HepG2 (cell line): ENCODE data around the gene ELP5. TPM values are rescaled to one million over a fixed set of nuclear protein-coding genes. Genes with fewer than 3 reads are reported as not detected.
A peak's percentile ranks its signal among the peaks of the same experiment; 100 is the strongest.

Source experiments
- ARNT ChIP-seq: fragments of 450-650 bp; IDR thresholded peaks from 2 replicates; pipeline ENCODE4 v1.6.1; 2017
- EEA1 ChIP-seq: sonication (generic); formaldehyde crosslinking; IDR thresholded peaks from 2 replicates; pipeline ENCODE4 v1.5.1; 2020; ENCODE audit warnings: mild to moderate bottlenecking, missing genetic modification reagents, borderline replicate concordance
- FLYWCH1 ChIP-seq: sonication (generic); formaldehyde crosslinking; IDR thresholded peaks from 2 replicates; pipeline ENCODE4 v1.8.1; 2023; ENCODE audit warnings: mild to moderate bottlenecking, missing genetic modification reagents
- MTF1 ChIP-seq: sonication (generic); formaldehyde crosslinking; IDR thresholded peaks from 2 replicates; pipeline ENCODE4 v1.5.0; 2020; ENCODE audit warnings: missing genetic modification reagents
- ONECUT2 ChIP-seq: sonication (generic); formaldehyde crosslinking; IDR thresholded peaks from 2 replicates; pipeline ENCODE4 v1.4.0; 2020; ENCODE audit warnings: missing genetic modification reagents
- PCBP2 ChIP-seq: fragments of 200-400 bp; formaldehyde crosslinking; optimal IDR thresholded peaks from 2 replicates; pipeline ENCODE3; 2018; ENCODE audit warnings: low read length, low read depth; ENCODE audit not compliant: poor library complexity, severe bottlenecking
- RFX1 ChIP-seq: fragments of 450-650 bp; IDR thresholded peaks from 2 replicates; pipeline ENCODE4 v1.6.1; 2017
- STAG1 ChIP-seq: sonication (generic); formaldehyde crosslinking; IDR thresholded peaks from 2 replicates; pipeline ENCODE4 v1.4.0; 2020; ENCODE audit warnings: missing genetic modification reagents
- YEATS2 ChIP-seq: sonication (generic); formaldehyde crosslinking; IDR thresholded peaks from 2 replicates; pipeline ENCODE4 v1.4.0; 2020; ENCODE audit warnings: missing genetic modification reagents, borderline replicate concordance
- ZFP90 ChIP-seq: sonication (generic); formaldehyde crosslinking; IDR thresholded peaks from 2 replicates; pipeline ENCODE4 v1.8.0; 2022; ENCODE audit warnings: missing genetic modification reagents, mild to moderate bottlenecking, inconsistent platforms, borderline replicate concordance
- polyA plus RNA-seq, 8 experiments: library from polyadenylated mRNA; depleted of rRNA in 3 of 8; stranded (reverse) in 7 of 8; unstranded in 1 of 8; fragments of >200 nt; fragmentation: Illumina TruSeq in 4 of 8; extraction: Trizol in 4 of 8; gene quantifications; 2 replicates each; pipeline versions ENCODE4 v1.2.1 to v1.2.3, GENCODE V29; 2011 to 2016; ENCODE audit warnings: low read depth in 4 of 8, missing spikeins in 1 of 8, mixed read lengths in 1 of 8; ENCODE audit not compliant: insufficient read depth in 1 of 8
- total RNA-seq, 5 experiments: library from RNA; depleted of rRNA; stranded (reverse); fragments of >200 nt; fragmentation: Illumina TruSeq; extraction: Trizol; gene quantifications; 2 replicates each; pipeline ENCODE4 v1.2.3, GENCODE V29; 2016; ENCODE audit warnings: low read depth in 1 of 5
- TF ChIP-seq, protein P1 (sequence below): sonication (generic); formaldehyde crosslinking; IDR thresholded peaks from 2 replicates; pipeline ENCODE4 v1.4.0; 2020; ENCODE audit warnings: mild to moderate bottlenecking, low read depth, missing genetic modification reagents
- TF ChIP-seq, protein P2 (sequence below): sonication (generic); formaldehyde crosslinking; IDR thresholded peaks from 2 replicates; pipeline ENCODE4 v1.4.0; 2020; ENCODE audit warnings: missing genetic modification reagents
- TF ChIP-seq, protein P3 (sequence below): sonication (generic); formaldehyde crosslinking; IDR thresholded peaks from 2 replicates; pipeline ENCODE4 v1.4.0; 2020; ENCODE audit warnings: missing genetic modification reagents; ENCODE audit errors: not compliant biosample characterization
- TF ChIP-seq, protein P4 (sequence below): sonication (generic); formaldehyde crosslinking; IDR thresholded peaks from 2 replicates; pipeline ENCODE4 v1.8.1; 2023; ENCODE audit warnings: missing genetic modification reagents, mild to moderate bottlenecking, borderline replicate concordance
- TF ChIP-seq, protein P5 (sequence below): sonication (generic); formaldehyde crosslinking; IDR thresholded peaks from 2 replicates; pipeline ENCODE4 v1.4.0; 2020; ENCODE audit warnings: missing genetic modification reagents, borderline replicate concordance
- TF ChIP-seq, protein P6 (sequence below): IDR thresholded peaks from 2 replicates; pipeline ENCODE4 v1.6.1; 2016; ENCODE audit warnings: mild to moderate bottlenecking
- TF ChIP-seq, protein P7 (sequence below): IDR thresholded peaks from 2 replicates; pipeline ENCODE4 v1.6.1; 2016; ENCODE audit warnings: low read depth
- TF ChIP-seq, protein P8 (sequence below): sonication (generic); formaldehyde crosslinking; IDR thresholded peaks from 2 replicates; pipeline ENCODE4 v1.4.0; 2020; ENCODE audit warnings: missing genetic modification reagents

ELP5 gene
- total and polyA plus RNA-seq, 2 of the 13 experiments (the other 11 are each of a cell fraction or from before 2014, with no cell fraction given), result 67.6 to 69.8 TPM

DNA sequence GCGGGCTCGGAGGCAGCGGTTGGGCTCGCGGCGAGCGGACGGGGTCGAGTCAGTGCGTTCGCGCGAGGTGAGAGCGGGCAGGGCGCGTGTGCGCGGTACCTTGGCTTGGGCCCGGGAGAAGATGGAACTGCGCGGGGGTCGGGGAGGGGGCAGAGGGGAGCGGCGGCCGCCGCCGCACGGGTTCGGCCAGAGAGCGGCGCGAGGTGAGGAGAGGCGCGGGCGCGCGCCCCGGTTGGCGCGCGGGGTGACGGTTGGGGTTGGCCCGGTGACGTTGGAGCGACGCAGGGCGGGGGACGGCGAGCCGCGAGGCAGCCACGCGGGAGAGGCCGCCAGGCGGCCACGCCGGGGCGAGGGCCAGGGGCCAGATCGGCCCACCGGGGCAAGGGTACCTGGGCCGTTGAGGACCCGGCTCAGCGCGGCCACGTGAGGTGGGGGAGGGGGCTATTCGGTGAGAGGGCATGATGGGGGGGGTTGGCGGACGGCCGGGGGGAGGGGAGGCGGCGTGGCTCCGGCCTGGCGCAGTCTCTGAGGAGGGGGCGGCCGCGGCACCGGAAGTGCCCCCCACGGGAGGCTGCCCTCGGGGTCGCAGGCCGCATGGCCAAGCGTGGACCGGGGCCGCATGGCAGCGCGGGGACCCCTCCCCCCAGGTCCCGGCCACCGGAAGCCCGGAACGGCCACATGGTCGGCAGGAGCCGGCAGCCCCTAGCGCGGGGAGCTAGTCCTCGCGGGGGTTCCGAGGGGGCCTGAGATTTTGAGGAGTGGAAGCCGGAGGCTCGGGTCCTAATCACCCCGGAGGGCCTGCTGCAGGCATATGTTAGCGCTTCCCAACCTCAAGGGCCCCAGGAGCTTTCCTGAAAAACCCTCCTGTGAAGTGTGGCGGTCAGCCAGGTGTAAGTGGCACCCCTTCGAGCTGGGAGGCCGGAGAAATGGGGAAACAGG is 55.9 kb downstream of the ELP5 start (continued):
- TF ChIP-seq, protein P1, sequence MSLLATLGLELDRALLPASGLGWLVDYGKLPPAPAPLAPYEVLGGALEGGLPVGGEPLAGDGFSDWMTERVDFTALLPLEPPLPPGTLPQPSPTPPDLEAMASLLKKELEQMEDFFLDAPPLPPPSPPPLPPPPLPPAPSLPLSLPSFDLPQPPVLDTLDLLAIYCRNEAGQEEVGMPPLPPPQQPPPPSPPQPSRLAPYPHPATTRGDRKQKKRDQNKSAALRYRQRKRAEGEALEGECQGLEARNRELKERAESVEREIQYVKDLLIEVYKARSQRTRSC, result 0 out of 2 replicates have a peak, but pooled peaks have one; percentile 59
- TF ChIP-seq, protein P2, sequence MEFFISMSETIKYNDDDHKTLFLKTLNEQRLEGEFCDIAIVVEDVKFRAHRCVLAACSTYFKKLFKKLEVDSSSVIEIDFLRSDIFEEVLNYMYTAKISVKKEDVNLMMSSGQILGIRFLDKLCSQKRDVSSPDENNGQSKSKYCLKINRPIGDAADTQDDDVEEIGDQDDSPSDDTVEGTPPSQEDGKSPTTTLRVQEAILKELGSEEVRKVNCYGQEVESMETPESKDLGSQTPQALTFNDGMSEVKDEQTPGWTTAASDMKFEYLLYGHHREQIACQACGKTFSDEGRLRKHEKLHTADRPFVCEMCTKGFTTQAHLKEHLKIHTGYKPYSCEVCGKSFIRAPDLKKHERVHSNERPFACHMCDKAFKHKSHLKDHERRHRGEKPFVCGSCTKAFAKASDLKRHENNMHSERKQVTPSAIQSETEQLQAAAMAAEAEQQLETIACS (CRISPR knock-in tag), result peak; percentile 72
- TF ChIP-seq ARNT, result no peak
- TF ChIP-seq, protein P3, sequence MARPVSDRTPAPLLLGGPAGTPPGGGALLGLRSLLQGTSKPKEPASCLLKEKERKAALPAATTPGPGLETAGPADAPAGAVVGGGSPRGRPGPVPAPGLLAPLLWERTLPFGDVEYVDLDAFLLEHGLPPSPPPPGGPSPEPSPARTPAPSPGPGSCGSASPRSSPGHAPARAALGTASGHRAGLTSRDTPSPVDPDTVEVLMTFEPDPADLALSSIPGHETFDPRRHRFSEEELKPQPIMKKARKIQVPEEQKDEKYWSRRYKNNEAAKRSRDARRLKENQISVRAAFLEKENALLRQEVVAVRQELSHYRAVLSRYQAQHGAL (CRISPR knock-in tag), result no peak
- TF ChIP-seq ZFP90 (CRISPR knock-in tag), result no peak
- TF ChIP-seq, protein P4, sequence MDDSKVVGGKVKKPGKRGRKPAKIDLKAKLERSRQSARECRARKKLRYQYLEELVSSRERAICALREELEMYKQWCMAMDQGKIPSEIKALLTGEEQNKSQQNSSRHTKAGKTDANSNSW (CRISPR knock-in tag), result no peak
- TF ChIP-seq, protein P5, sequence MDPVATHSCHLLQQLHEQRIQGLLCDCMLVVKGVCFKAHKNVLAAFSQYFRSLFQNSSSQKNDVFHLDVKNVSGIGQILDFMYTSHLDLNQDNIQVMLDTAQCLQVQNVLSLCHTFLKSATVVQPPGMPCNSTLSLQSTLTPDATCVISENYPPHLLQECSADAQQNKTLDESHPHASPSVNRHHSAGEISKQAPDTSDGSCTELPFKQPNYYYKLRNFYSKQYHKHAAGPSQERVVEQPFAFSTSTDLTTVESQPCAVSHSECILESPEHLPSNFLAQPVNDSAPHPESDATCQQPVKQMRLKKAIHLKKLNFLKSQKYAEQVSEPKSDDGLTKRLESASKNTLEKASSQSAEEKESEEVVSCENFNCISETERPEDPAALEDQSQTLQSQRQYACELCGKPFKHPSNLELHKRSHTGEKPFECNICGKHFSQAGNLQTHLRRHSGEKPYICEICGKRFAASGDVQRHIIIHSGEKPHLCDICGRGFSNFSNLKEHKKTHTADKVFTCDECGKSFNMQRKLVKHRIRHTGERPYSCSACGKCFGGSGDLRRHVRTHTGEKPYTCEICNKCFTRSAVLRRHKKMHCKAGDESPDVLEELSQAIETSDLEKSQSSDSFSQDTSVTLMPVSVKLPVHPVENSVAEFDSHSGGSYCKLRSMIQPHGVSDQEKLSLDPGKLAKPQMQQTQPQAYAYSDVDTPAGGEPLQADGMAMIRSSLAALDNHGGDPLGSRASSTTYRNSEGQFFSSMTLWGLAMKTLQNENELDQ (CRISPR knock-in tag), result no peak
- TF ChIP-seq, protein P6, sequence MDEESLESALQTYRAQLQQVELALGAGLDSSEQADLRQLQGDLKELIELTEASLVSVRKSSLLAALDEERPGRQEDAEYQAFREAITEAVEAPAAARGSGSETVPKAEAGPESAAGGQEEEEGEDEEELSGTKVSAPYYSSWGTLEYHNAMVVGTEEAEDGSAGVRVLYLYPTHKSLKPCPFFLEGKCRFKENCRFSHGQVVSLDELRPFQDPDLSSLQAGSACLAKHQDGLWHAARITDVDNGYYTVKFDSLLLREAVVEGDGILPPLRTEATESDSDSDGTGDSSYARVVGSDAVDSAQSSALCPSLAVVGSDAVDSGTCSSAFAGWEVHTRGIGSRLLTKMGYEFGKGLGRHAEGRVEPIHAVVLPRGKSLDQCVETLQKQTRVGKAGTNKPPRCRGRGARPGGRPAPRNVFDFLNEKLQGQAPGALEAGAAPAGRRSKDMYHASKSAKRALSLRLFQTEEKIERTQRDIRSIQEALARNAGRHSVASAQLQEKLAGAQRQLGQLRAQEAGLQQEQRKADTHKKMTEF, result peak; percentile 36; the same call in 1 of the 2 replicates
- TF ChIP-seq YEATS2, result no peak
- TF ChIP-seq RFX1, result no peak
- TF ChIP-seq MTF1, result no peak
- no peak for TF ChIP-seq STAG1 (CRISPR knock-in tag)
- no peak for TF ChIP-seq FLYWCH1 (CRISPR knock-in tag)
- TF ChIP-seq, protein P7, sequence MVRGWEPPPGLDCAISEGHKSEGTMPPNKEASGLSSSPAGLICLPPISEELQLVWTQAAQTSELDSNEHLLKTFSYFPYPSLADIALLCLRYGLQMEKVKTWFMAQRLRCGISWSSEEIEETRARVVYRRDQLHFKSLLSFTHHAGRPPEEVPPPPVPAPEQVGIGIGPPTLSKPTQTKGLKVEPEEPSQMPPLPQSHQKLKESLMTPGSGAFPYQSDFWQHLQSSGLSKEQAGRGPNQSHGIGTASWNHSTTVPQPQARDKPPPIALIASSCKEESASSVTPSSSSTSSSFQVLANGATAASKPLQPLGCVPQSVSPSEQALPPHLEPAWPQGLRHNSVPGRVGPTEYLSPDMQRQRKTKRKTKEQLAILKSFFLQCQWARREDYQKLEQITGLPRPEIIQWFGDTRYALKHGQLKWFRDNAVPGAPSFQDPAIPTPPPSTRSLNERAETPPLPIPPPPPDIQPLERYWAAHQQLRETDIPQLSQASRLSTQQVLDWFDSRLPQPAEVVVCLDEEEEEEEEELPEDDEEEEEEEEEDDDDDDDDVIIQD (CRISPR knock-in tag), result no peak
- no peak for TF ChIP-seq ONECUT2 (CRISPR knock-in tag)
- TF ChIP-seq, protein P8, sequence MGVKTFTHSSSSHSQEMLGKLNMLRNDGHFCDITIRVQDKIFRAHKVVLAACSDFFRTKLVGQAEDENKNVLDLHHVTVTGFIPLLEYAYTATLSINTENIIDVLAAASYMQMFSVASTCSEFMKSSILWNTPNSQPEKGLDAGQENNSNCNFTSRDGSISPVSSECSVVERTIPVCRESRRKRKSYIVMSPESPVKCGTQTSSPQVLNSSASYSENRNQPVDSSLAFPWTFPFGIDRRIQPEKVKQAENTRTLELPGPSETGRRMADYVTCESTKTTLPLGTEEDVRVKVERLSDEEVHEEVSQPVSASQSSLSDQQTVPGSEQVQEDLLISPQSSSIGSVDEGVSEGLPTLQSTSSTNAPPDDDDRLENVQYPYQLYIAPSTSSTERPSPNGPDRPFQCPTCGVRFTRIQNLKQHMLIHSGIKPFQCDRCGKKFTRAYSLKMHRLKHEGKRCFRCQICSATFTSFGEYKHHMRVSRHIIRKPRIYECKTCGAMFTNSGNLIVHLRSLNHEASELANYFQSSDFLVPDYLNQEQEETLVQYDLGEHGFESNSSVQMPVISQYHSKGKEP (CRISPR knock-in tag), result no peak
- no peak for TF ChIP-seq PCBP2
- TF ChIP-seq EEA1 (CRISPR knock-in tag), result peak; percentile 26; the same call in 1 of the 2 replicates
